NCI-H748 (cell line): ENCODE results near the gene PTCD2.

Experiments used
- DNase-seq: peaks from one replicate; lab custom pipeline; 2025; ENCODE audit not compliant: unreplicated experiment; lab: John Stamatoyannopoulos, UW

The PTCD2 gene

GRCh38 chr5:72337159-72337558 lies 17.0 kb downstream of the PTCD2 start:
- no peak for DNase-seq

GRCh38 chr5:72338689-72339209 lies 18.6 kb downstream of the PTCD2 start:
- DNase-seq: no peak

- no peak for DNase-seq
Observed at GRCh38 chr5:72346398-72346797, 26.2 kb downstream of the PTCD2 start.

- DNase-seq: no peak
Observed at GRCh38 chr5:72347801-72348308, 27.7 kb downstream of the PTCD2 start.

GRCh38 chr5:72351376-72351775 lies 31.2 kb downstream of the PTCD2 start:
- DNase-seq: no peak

DNA sequence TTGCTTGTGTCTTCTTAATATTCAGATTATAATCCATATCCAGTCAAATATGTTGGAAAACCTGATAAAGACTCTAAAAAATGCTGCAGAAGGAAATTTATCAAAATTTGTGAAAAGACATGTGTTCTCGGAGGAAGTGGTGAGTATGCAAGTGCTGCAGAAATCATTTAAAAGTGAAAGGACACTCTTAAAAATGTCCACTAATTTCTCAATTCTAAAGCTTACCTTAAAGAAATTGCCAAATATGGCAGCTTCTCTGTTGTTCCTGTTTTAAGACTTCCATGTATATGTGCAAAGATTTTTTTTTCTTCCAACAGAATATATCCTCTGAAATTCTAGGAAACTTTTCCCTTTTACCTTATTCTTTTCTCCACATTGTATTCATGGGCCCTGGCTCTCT lies 32.4 kb downstream of the PTCD2 start:
- no peak for DNase-seq

- no peak for DNase-seq
Observed at GRCh38 chr5:72353046-72353445, 32.9 kb downstream of the PTCD2 start.

DNA sequence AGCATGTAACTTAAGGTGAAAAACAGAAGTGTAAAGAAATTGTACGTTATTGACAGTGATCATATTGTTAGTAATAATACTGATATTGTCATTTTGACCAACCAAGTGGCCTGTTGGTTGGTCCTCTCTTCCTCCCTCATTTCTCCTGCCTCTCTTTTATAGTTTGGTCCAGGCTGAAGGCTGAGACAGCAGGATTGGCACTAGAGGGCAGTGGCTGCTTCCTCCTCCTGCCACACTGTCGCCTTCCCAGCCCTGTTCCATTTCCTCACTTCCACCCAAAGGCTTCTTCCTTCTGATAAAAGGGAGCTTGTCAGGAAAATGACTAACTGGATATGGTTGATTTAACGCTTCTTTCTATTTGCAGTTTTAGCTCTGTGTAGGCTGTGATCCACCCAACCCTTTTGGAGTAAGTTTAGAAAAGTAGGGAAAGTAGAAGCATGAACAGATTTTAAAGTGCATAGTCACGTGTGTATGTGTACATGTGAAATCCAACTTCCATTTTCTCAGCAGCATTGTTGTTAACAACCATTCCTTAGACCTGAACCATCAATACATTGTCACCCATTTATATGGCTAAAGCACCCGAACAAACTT lies 35.6 kb downstream of the PTCD2 start:
- DNase-seq: peak; percentile 31

DNA sequence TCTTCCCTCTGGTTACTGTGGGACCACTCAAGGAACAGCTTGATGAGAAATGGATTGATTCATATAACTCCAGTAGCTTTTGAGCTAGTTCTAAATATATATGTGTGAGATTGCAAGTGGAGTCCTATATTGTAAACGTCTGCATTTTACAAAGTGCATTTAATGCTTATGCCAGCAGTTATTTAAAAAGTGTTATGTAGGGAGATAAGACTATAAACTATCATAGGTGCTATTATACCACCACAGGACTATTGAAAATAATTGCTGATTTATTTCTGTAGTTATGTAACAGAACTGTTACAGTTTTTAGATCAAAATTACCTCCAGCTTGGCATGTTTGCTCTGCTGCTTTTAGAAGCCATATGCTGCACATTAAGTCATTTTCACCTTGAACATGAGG lies 36.2 kb downstream of the PTCD2 start:
- DNase-seq: no peak

GRCh38 chr5:72358925-72359324 lies 38.8 kb downstream of the PTCD2 start:
- DNase-seq: no peak

GRCh38 chr5:72359886-72360285 lies 39.7 kb downstream of the PTCD2 start:
- no peak for DNase-seq

GRCh38 chr5:72363166-72363802 lies 43.1 kb downstream of the PTCD2 start:
- DNase-seq: no peak

GRCh38 chr5:72364171-72364570 lies 44.0 kb downstream of the PTCD2 start:
- no peak for DNase-seq

DNA sequence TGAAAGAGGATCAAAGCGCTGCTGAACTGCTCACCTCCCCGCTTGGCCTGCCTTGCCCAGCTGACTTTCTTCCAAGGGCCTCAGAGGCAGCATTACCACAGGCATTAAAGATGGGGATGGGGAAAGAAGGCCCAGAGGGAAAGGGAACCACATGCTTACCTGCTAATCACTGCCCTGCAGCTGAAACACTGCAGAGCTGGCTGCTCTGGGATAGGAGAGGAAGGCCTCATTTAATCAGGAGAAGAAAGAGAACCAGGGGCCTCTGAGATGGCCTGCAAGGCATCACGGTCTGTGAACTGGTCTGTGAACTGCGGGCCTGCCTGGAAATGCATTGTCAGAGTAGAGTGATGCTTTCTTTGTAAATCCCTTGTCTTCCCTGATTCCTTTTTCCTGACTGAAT lies 44.8 kb downstream of the PTCD2 start:
- DNase-seq: no peak

DNA sequence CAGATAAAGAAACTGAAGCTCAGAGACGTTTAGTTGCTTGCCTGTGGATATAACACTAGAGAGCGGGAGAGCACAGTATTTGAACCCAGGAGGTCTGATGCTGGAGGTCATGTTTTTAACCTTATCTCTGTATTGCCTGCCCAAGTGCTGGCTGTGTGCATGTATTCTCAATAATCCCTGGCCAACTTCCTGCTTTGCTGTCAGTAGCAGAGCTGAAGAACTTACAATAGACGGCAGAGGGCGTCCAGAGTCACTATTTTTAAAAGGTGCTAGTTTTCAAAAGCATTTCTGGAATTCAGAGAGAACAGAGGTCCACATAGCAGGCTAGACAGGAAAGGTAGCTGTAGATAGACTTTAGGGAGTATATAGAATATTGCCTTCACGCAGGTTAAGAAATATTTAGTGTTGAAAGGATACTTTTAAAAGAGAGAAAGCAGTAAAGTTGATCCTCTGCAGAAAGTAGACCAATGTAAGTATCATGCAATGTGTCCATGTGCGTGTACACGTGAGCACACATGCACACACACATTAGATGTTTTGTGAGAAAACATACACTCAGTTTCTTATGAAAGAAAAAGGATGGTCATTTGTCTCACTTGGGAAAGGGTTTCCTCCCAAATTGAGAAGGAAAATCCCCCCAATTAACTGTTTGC lies 46.3 kb downstream of the PTCD2 start:
- DNase-seq: peak; percentile 75

GRCh38 chr5:72368271-72368670 lies 48.1 kb downstream of the PTCD2 start:
- no peak for DNase-seq

DNA sequence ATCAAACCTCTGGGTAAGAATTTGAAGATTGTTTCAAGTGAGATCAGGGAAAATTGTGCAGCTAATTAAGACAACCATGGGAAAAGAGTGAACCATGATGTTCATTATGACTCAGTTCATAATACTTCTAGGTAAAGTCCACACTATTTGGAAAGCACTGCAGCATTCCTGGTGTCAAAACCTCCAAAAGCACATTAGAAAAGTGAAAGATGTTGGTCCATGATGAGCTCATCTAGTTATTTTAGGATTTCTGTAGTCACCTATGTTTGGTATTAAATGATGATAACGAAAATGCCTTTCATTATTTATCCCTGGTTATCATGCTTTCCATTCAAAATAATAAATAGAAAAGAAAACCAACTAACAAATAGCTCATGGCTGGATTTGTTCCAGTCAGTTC lies 49.1 kb downstream of the PTCD2 start:
- no peak for DNase-seq

DNA sequence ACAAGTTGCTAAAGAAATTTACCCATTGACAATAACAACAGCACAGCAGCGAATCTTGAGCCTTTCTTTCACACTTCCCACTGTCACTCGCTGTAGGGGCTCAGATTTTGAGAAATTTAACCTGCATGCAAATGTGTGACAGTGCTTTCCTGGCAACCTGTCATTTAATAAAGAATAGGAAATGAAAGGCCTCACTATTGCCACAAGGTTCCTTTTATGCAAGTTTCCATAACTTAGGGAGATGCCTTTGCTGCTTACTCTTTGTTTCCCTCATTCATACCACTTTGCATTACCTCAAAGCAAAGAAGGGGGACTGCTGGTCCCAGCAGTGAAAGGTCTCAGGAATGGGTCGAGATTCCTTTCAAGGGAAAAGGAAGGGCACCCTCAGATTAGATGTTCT lies 49.5 kb downstream of the PTCD2 start:
- no peak for DNase-seq

DNA sequence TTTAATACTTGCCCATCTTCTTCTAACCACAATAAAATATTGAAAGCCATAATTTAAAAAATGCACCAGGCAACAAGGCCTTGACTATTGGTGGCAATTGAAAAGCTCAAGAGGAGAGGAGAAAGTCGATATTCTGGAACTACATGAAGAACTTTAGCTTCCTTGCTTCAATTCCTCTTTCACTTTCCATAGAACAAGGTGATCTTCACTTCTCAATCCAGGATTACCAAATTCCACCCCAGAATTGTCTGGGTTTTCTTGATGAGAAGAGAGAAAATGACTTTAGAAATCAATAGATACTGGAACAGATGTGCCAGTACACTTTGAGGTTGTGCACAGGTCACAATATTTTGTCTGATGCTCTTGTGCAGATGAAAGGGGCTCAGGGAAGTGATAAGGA lies 52.2 kb downstream of the PTCD2 start:
- no peak for DNase-seq

GRCh38 chr5:72372923-72373322 lies 52.8 kb downstream of the PTCD2 start:
- DNase-seq: no peak

DNA sequence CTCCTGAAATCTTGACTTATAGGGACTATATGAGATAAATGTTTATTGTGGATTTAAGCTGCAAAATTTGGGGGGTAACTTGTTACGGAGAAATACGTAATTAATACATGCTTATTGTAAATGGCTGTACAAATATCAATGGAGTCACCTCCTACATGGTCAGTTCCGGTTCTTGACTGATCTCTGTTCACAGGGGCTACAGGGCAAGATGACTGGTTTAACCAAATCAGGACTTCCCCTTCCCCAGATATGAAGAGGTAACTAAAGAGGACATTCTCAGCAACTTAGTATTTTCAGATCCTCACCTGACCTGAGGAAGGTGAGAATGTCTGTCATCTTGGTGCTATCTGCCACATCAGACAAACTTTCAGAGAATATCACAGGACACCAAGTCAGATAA lies 54.7 kb downstream of the PTCD2 start:
- DNase-seq: no peak

DNA sequence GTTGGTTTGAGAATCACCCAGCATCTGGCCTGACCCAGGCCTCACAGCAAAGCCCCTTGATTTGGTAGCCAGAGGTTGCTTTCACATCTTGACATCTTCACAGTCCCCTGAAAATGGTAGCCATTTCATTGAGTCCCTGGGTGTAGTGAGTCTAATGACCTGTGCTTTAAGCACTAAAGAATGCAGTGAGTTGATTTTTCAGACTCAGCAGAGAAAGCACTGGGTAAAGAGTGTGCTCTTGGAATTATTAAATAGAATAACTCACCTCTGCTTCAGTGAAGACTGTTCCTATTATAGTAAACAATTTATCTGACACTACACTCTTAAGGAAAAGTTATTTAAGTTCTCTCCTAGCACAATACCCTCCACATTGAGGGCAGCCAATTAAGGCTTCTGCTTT lies 56.2 kb downstream of the PTCD2 start:
- DNase-seq: no peak
